HepG2 (cell line): ENCODE results near the gene ZNF132. TPM values are rescaled to one million over a fixed set of nuclear protein-coding genes. Genes with fewer than 3 reads are reported as not detected.

Source experiments
- EED ChIP-seq: sonication (generic); formaldehyde crosslinking; IDR thresholded peaks from 2 replicates; pipeline ENCODE4 v1.5.0; 2020; ENCODE audit warnings: mild to moderate bottlenecking, missing genetic modification reagents
- HDAC2 ChIP-seq: sonication (generic); formaldehyde crosslinking; IDR thresholded peaks from 2 replicates; pipeline ENCODE4 v1.4.0; 2020; ENCODE audit warnings: missing genetic modification reagents
- KLF13 ChIP-seq: sonication (generic); formaldehyde crosslinking; IDR thresholded peaks from 2 replicates; pipeline ENCODE4 v1.4.0; 2020; ENCODE audit warnings: mild to moderate bottlenecking, missing genetic modification reagents
- RCOR2 ChIP-seq: IDR thresholded peaks from 2 replicates; pipeline ENCODE4 v1.6.1; 2016; ENCODE audit warnings: missing biosample characterization, missing genetic modification reagents
- SIX1 ChIP-seq: sonication (generic); formaldehyde crosslinking; IDR thresholded peaks from 2 replicates; pipeline ENCODE4 v1.4.0; 2020; ENCODE audit warnings: missing genetic modification reagents, borderline replicate concordance
- SPEN ChIP-seq: sonication (generic); formaldehyde crosslinking; IDR thresholded peaks from 2 replicates; pipeline ENCODE4 v1.5.1; 2020; ENCODE audit warnings: low read depth, mild to moderate bottlenecking, missing genetic modification reagents
- TCF7 ChIP-seq: sonication (generic); IDR thresholded peaks from 2 replicates; pipeline ENCODE4 v1.6.1; 2016; ENCODE audit warnings: antibody characterized with exemption, low read depth
- ZBTB8A ChIP-seq: sonication (generic); formaldehyde crosslinking; IDR thresholded peaks from 2 replicates; pipeline ENCODE4 v1.4.0; 2020; ENCODE audit warnings: mild to moderate bottlenecking, low read depth, missing genetic modification reagents, borderline replicate concordance
- ZNF225 ChIP-seq: sonication (generic); formaldehyde crosslinking; IDR thresholded peaks from 2 replicates; pipeline ENCODE4 v1.4.0; 2020; ENCODE audit warnings: mild to moderate bottlenecking, missing genetic modification reagents
- ZNF33B ChIP-seq: sonication (generic); formaldehyde crosslinking; IDR thresholded peaks from 2 replicates; pipeline ENCODE4 v1.5.1; 2020; ENCODE audit warnings: mild to moderate bottlenecking, missing genetic modification reagents
- ZNF34 ChIP-seq: sonication (generic); formaldehyde crosslinking; IDR thresholded peaks from 2 replicates; pipeline ENCODE4 v1.4.0; 2020; ENCODE audit warnings: mild to moderate bottlenecking, missing genetic modification reagents, borderline replicate concordance
- ZNF441 ChIP-seq: sonication (generic); formaldehyde crosslinking; IDR thresholded peaks from 2 replicates; pipeline ENCODE4 v1.7.0; 2021; ENCODE audit warnings: missing genetic modification reagents, borderline replicate concordance
- ZNF543 ChIP-seq: sonication (generic); formaldehyde crosslinking; IDR thresholded peaks from 2 replicates; pipeline ENCODE4 v1.4.0; 2020; ENCODE audit warnings: mild to moderate bottlenecking, missing genetic modification reagents
- ZNF567 ChIP-seq: sonication (generic); formaldehyde crosslinking; IDR thresholded peaks from 2 replicates; pipeline ENCODE4 v1.8.1; 2023; ENCODE audit warnings: mild to moderate bottlenecking, missing genetic modification reagents, borderline replicate concordance
- ZNF7 ChIP-seq: IDR thresholded peaks from 2 replicates; pipeline ENCODE4 v1.6.1; 2016; ENCODE audit warnings: missing biosample characterization, missing genetic modification reagents
- ZNF780A ChIP-seq: sonication (generic); formaldehyde crosslinking; IDR thresholded peaks from 2 replicates; pipeline ENCODE4 v1.8.0; 2022; ENCODE audit warnings: mild to moderate bottlenecking, missing genetic modification reagents, moderate library complexity
- polyA plus RNA-seq, 8 experiments: library from polyadenylated mRNA; depleted of rRNA in 3 of 8; stranded (reverse) in 7 of 8; unstranded in 1 of 8; fragments of >200 nt; fragmentation: Illumina TruSeq in 4 of 8; extraction: Trizol in 4 of 8; gene quantifications; 2 replicates each; pipeline versions ENCODE4 v1.2.1 to v1.2.3, GENCODE V29; 2011 to 2016; ENCODE audit warnings: low read depth in 4 of 8, missing spikeins in 1 of 8, mixed read lengths in 1 of 8; ENCODE audit not compliant: insufficient read depth in 1 of 8
- total RNA-seq, 5 experiments: library from RNA; depleted of rRNA; stranded (reverse); fragments of >200 nt; fragmentation: Illumina TruSeq; extraction: Trizol; gene quantifications; 2 replicates each; pipeline ENCODE4 v1.2.3, GENCODE V29; 2016; ENCODE audit warnings: low read depth in 1 of 5
- TF ChIP-seq, protein P1 (sequence below): sonication (generic); formaldehyde crosslinking; IDR thresholded peaks from 2 replicates; pipeline ENCODE4 v1.5.0; 2020; ENCODE audit warnings: mild to moderate bottlenecking, missing genetic modification reagents
- TF ChIP-seq, protein P2 (sequence below): sonication (generic); formaldehyde crosslinking; IDR thresholded peaks from 2 replicates; pipeline ENCODE4 v1.4.0; 2020; ENCODE audit warnings: mild to moderate bottlenecking, missing genetic modification reagents
- TF ChIP-seq, protein P3 (sequence below): IDR thresholded peaks from 2 replicates; pipeline ENCODE4 v1.6.1; 2016; ENCODE audit warnings: mild to moderate bottlenecking, missing biosample characterization, missing genetic modification reagents
- TF ChIP-seq, protein P4 (sequence below): sonication (generic); formaldehyde crosslinking; IDR thresholded peaks from 2 replicates; pipeline ENCODE4 v1.5.1; 2020; ENCODE audit warnings: mild to moderate bottlenecking, missing genetic modification reagents, moderate library complexity
- TF ChIP-seq, protein P5 (sequence below): sonication (generic); formaldehyde crosslinking; IDR thresholded peaks from 2 replicates; pipeline ENCODE4 v1.5.0; 2020; ENCODE audit warnings: missing genetic modification reagents
- TF ChIP-seq, protein P6 (sequence below): sonication (generic); formaldehyde crosslinking; IDR thresholded peaks from 2 replicates; pipeline ENCODE4 v1.5.0; 2020; ENCODE audit warnings: mild to moderate bottlenecking, missing genetic modification reagents, moderate library complexity

Gene ZNF132
- total and polyA plus RNA-seq, 2 of the 13 experiments (the other 11 are each of a cell fraction or from before 2014, with no cell fraction given), result not detected

DNA sequence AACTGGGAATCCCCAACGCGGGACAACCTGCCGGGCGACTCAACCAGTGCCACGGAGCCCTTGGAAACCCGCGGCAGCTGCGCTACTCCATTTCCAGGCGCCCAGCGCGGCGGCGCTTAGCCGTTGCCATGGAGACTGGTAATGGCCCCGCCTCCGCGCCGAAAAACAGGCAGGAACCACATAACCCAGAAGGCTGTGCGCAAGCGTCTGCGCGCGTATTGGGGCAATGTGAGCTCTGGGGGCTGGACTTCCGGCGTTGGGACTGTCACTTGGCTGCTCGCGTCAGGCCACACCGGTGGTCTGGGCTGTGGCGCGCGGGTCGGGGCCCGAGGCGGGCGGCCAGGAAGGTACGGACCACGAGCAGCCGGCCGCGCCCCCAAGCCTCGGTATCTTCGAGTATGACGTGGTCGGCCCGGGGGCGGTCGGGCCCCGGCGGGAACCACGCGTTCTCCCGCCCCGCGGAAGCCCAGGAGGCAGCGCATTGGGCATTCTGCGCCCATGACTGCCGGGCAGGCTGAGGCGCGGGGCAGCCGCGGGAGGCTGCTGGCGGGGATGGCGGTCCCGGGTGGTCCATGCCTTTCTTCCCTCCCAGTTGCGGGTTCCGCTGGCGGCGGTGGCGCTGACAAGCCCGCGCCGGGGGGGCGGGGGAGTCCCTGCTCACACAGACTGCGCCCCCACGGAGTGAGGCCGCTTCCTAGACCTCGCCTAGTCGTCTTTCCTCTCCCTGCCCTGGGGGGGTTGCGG lies 11.6 kb upstream of the ZNF132 start, which contains the start of gene ZNF324B (continued):
- TF ChIP-seq ZNF441 (CRISPR knock-in tag) (no peak; the same call in 1 of the 2 replicates), KLF13 (CRISPR knock-in tag) (no peak), ZNF543 (CRISPR knock-in tag) (no peak; the same call in 1 of the 2 replicates), ZNF780A (peak; percentile 62; the same call in 1 of the 2 replicates), ZNF34 (CRISPR knock-in tag) (peak; percentile 62; the same call in 1 of the 2 replicates), ZNF33B (CRISPR knock-in tag) (no peak), ZBTB8A (CRISPR knock-in tag) (no peak), ZNF7 (CRISPR knock-in tag) (no peak), ZNF567 (CRISPR knock-in tag) (no peak), EED (CRISPR knock-in tag) (no peak), SIX1 (CRISPR knock-in tag) (no peak), SPEN (CRISPR knock-in tag) (peak; percentile 57; the same call in 1 of the 2 replicates), HDAC2 (CRISPR knock-in tag) (no peak; the same call in 1 of the 2 replicates), RCOR2 (no peak), ZNF225 (CRISPR knock-in tag) (no peak), TCF7 (no peak)
- TF ChIP-seq, protein P1, sequence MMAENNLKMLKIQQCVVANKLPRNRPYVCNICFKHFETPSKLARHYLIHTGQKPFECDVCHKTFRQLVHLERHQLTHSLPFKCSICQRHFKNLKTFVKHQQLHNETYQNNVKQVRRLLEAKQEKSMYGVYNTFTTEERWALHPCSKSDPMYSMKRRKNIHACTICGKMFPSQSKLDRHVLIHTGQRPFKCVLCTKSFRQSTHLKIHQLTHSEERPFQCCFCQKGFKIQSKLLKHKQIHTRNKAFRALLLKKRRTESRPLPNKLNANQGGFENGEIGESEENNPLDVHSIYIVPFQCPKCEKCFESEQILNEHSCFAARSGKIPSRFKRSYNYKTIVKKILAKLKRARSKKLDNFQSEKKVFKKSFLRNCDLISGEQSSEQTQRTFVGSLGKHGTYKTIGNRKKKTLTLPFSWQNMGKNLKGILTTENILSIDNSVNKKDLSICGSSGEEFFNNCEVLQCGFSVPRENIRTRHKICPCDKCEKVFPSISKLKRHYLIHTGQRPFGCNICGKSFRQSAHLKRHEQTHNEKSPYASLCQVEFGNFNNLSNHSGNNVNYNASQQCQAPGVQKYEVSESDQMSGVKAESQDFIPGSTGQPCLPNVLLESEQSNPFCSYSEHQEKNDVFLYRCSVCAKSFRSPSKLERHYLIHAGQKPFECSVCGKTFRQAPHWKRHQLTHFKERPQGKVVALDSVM (CRISPR knock-in tag), result no peak
- TF ChIP-seq, protein P2, sequence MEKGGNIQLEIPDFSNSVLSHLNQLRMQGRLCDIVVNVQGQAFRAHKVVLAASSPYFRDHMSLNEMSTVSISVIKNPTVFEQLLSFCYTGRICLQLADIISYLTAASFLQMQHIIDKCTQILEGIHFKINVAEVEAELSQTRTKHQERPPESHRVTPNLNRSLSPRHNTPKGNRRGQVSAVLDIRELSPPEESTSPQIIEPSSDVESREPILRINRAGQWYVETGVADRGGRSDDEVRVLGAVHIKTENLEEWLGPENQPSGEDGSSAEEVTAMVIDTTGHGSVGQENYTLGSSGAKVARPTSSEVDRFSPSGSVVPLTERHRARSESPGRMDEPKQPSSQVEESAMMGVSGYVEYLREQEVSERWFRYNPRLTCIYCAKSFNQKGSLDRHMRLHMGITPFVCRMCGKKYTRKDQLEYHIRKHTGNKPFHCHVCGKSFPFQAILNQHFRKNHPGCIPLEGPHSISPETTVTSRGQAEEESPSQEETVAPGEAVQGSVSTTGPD (CRISPR knock-in tag), result no peak
- TF ChIP-seq, protein P3, sequence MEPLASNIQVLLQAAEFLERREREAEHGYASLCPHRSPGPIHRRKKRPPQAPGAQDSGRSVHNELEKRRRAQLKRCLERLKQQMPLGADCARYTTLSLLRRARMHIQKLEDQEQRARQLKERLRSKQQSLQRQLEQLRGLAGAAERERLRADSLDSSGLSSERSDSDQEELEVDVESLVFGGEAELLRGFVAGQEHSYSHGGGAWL (CRISPR knock-in tag), result no peak; the same call in 1 of the 2 replicates
- TF ChIP-seq, protein P4, sequence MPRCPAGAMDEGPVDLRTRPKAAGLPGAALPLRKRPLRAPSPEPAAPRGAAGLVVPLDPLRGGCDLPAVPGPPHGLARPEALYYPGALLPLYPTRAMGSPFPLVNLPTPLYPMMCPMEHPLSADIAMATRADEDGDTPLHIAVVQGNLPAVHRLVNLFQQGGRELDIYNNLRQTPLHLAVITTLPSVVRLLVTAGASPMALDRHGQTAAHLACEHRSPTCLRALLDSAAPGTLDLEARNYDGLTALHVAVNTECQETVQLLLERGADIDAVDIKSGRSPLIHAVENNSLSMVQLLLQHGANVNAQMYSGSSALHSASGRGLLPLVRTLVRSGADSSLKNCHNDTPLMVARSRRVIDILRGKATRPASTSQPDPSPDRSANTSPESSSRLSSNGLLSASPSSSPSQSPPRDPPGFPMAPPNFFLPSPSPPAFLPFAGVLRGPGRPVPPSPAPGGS (CRISPR knock-in tag), result no peak; the same call in 1 of the 2 replicates
- TF ChIP-seq, protein P5, sequence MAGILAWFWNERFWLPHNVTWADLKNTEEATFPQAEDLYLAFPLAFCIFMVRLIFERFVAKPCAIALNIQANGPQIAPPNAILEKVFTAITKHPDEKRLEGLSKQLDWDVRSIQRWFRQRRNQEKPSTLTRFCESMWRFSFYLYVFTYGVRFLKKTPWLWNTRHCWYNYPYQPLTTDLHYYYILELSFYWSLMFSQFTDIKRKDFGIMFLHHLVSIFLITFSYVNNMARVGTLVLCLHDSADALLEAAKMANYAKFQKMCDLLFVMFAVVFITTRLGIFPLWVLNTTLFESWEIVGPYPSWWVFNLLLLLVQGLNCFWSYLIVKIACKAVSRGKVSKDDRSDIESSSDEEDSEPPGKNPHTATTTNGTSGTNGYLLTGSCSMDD, result no peak
- TF ChIP-seq, protein P6, sequence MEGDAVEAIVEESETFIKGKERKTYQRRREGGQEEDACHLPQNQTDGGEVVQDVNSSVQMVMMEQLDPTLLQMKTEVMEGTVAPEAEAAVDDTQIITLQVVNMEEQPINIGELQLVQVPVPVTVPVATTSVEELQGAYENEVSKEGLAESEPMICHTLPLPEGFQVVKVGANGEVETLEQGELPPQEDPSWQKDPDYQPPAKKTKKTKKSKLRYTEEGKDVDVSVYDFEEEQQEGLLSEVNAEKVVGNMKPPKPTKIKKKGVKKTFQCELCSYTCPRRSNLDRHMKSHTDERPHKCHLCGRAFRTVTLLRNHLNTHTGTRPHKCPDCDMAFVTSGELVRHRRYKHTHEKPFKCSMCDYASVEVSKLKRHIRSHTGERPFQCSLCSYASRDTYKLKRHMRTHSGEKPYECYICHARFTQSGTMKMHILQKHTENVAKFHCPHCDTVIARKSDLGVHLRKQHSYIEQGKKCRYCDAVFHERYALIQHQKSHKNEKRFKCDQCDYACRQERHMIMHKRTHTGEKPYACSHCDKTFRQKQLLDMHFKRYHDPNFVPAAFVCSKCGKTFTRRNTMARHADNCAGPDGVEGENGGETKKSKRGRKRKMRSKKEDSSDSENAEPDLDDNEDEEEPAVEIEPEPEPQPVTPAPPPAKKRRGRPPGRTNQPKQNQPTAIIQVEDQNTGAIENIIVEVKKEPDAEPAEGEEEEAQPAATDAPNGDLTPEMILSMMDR (CRISPR knock-in tag), result peak; percentile 14; the same call in 1 of the 2 replicates
